ENCODE data around the gene SAT2.
A peak's percentile ranks its signal among the peaks of the same experiment; 100 is the strongest.
"Not testable (repeated sequence)": the region's sequence is repeated elsewhere in the genome, so short reads cannot be mapped to it uniquely, and the experiment has no call there.

Gene SAT2

DNA sequence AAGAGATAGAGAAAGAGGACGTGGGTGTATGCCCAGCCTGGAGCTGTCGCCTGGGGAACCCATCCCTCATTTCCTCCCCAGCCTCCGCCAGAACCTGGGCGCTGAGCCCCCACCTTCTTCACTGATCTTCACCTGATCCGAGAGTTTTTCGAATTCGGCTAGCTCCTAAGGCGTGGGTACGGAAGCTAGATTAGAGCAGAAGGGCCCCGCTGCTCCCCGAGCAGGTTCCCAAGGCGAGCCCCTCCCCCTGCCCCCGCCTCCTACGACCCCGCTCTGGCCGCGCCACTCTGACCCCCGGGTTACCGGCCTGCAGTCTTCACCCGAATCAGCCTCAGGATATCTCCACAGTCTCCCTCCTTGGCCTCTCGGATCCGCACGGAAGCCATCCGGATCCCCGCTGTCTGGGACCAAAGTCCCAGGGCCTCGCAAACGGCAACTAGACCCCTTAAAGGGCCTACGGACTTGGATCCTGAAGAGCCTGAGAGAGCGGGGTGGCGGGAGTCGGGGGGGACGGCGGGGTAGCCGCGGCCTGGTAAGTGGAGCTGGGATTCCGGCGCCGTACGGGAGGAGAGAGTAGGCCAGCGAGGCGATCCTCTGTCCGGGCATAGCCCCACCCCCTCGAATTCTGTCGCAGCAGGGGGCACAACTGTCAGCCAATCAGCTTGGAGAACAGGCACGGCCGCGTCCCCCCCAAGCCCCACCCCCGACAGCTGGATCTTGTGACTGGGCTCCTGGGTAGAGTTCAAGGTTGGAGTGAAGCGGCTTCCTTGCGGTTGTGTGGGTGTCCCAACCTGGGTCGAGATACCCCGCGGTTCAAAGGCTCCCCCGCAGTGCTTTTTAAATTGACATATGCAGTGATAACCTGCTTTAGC, at the start of gene SAT2:
Gene SAT2 (minus strand): TSS at position 572 of the 872 bp plus-strand sequence. CDS start 186 bp downstream, at position 386.
- DNase-seq = peak; percentile 73 to 87 (median 85)

DNA sequence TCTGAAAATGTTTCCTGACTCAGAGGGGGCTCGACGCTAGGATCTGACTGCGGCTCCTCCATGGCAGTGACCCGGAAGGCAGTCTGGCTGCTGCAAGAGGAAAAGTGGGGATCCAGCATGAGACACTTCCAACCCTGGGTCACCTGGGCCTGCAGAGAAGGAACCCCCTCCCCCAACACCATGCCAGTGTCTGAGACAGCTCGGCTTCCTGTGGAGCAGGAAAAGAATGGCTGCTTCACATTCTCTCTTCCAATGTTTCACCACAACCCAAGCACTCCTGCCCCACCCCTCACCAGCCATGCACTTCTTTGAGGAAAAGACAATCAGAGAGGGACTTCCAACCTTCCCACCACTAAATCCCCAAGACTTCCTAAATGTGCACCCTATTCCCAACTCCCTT, 48.9 kb upstream of the SAT2 start:
- DNase-seq = no peak

DNA sequence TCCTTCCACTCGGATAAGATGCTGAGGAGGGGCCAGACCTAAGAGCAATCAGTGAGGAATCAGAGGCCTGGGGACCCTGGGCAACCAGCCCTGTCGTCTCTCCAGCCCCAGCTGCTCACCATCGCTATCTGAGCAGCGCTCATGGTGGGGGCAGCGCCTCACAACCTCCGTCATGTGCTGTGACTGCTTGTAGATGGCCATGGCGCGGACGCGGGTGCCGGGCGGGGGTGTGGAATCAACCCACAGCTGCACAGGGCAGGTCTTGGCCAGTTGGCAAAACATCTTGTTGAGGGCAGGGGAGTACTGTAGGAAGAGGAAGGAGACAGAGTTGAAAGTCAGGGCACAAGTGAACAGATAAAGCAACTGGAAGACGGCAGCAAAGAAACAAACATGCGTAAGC, 47.3 kb upstream of the SAT2 start:
- DNase-seq = no peak

DNA sequence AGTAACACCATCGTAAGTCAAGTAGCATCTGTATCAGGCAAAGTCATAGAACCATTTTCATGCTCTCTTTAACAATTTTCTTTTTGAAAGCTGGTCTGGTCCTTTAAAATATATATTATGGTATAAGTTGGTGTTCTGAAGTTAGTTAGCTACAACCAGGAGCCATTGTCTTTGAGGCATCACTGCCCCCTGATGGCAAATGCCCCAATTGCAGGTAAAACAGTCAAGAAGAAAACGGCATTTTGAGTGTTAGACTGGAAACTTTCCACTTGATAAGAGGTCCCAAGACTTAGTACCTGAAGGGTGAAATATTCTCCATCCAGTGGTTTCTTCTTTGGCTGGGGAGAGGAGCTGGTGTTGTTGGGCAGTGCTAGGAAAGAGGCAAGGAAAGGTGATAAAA, 45.6 kb upstream of the SAT2 start:
- peak in 2 of 3 experiments; percentile 1 to 21 for DNase-seq

DNA sequence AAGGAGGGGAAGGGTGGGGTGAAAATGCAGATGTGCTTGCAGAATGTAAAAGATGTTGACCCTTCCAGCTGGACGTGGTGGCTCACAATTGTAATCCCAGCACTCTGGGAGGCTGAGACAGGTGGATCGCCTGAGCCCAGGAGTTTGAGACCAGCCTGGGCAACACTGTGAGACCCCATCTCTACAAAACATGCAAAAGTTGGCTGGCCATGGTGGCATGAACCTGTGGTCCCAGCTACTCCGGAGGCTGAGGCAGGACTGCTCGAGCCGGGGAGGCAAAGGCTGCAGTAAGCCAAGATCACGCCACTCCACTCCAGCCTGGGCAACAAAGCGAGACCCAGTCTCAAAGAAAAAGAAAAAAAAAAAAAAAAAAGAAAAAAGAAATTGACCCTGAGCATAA, 40.9 kb upstream of the SAT2 start:
- no peak for DNase-seq

DNA sequence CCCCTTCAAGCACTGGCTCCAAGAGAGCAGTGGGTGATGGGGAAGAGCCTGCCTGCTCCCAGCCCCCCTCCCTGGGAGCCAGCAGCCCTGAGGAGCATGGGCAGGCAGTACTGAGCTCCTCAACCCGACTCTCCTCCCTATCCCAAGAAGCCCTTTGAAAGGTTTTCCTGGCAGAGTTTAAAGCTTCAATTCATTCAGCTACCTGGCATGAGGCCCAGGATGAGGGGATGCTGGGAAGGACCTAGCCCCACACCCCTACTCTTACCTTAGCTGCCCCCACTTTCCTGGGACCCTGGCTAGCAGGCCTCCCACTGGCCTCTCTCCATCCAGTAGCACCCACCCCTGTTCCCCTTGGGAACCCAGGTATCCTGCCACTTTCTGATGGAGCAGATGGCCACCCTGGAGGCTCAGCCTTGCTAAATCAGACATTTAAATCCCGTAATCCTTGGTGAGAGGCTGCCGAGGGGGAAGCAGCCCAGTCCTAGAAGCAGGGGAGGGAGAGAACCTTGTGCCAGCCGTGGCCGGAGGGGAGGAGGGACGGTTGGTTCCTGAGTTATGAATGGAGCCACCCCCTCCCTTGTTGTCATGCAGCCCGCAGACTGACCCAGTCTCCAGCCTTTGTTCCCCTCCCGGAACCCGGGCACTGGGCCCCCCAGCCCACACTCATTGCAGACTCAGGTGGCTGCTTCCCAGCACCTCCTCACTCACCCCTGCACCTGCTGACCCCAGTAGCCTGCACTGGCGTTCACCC, 40.2 kb upstream of the SAT2 start:
- no peak for DNase-seq

DNA sequence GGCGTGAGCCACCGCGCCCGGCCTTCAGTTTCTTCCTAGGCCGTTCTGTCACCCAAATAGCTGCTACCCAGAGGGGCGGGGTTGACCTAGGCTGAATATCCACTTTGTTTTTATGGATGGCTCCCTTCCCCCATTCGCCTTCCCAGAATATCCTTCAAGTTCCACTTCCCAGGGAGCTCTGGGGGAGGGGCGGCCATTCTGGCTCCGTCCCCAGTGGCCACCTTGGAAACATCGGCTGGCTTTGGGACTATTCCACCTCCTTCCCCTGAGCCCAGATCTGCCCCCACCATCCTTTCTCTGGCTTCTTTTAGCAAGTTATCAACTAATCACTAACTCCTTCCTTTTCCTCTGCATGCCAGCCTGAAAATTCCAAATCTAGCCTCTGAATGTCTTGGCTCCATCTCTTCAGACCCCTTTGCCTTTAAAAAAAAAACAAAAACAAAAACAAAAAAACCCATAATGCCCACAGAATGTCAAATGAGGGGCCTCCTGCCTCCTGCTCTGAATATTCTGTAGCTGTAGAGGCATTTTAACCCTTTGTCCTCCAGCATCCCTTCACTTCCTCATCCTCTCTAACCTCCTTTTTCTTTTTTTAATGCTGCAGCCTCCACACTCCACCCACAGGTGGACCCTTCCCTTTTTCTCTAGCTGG, 29.5 kb upstream of the SAT2 start:
- no peak for DNase-seq

DNA sequence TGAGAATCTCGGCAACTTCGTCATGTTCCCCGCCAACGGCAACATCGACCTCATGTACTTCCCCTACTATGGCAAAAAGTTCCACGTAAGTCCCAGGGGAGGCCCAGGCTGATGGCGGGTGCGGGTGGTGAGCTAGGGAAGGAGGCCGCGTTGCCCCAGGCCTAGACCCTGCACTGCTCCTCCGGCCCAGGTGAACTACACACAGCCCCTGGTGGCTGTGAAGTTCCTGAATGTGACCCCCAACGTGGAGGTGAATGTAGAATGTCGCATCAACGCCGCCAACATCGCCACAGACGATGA, 27.9 kb upstream of the SAT2 start:
- no peak for DNase-seq

DNA sequence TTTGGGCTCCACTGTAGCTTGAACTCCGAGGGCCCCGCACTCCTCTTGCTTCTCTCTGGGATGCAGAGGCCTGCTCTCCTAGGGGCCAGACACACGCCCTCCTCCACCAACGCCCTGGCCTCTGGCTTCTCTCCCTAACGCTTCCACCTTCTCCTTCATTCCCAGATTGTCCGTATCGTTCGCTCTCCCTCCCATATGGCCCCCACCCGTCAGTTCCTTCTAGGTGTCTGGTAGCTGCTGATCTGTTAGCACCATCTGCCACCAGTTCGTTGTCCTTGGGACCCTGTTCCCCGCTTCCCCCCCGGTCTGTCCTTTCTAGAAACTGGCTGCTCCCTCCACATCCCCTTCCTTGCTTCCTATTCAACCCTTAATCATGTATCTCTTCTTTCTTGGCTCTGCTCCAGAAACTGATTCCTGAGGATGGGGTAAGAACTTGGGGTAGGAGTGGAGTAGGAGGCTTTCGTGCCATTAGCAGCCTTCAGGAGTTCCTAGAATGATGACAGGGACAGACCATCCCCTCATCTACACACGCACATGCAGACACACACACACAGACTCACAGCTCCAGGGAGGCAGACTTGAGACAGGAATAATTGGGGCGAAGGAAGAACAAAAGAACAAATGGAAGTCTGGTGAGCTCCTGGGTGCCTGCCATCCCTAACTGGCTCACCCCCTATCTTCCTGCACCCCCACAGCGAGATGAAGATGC, 27.4 kb upstream of the SAT2 start:
- DNase-seq = no peak

DNA sequence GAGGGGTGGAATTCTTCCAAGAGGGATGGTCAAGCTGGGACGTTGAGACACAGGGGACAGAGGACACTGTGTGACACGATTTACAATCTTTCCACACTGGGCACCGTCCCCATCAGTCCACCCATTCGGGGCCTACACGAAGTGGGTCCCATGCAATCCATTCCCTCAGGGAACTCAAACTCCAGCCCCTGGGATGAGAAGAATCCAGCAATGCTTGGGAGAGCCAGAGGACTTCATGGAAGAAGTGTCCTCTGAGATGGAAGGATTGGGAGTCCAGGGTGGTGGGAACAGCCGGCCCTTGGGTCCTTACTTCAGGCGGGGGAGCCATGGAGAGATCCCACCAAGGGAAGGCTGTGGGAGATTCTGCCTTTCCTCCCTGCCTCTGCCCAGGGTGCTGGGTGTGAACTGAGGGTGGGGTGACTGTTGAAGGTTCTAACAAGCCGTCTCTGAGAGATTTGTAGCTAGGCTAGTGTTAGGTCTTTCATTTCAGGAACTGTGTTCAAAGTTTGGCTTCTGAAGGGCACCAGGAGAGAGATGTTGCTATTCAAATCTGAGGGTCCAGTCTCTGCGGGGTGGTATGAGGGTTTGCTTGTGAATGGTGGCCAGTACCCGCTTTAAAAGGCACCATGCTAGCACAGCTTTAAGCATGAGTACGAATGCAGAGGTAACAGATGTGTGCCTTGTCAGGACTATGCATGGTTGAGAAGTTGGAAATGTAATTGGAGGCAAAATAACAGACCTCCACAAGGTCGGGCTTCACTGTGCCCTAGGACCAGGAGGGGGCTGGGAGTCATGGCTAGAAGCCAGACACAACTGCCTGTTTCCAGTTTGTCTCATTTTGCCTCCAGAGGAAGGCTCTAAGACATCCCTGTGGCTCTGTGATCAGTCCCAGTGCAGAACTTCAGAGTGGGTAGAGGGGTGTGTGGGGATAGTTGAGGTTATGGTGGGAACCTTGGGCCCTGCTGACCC, 25.1 kb upstream of the SAT2 start:
- no peak for DNase-seq

DNA sequence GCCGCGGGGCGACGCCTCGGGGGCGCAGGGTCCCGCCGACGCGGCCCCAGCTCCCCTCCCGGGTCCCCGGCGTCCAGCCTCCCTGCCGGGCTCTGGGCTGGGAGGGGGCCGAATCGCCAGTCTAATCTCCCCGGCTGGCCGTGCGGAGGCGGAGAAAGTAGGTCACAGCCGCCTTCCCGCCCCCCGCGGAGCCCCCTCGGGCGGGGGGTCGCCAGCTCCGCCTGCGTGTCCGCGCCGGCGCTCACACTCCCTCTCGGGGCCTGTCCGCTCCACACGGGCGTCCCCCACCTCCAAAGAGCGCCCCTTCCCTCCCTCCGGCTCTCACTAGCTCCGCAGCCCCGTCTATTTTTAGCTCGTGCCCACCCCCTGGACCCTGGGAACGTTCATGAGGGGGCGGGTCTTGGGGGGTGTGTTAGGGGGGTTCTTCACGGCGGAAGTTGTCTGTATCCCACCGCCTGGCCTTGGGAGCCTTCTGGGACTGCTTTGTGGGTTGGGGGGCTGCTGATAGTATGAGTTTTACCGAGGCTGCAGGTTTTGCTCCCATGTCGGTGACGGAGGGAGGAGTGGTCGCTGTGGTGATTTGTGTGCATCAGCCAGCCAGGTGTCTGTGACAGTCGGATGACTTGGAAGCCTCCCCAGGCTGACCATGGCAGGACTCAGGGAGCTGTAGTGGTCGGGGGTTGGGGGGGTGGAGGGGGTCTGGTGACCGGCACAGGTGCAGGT, 24.2 kb upstream of the SAT2 start:
- peak in 2 of 3 experiments; percentile 10 to 32 for DNase-seq

DNA sequence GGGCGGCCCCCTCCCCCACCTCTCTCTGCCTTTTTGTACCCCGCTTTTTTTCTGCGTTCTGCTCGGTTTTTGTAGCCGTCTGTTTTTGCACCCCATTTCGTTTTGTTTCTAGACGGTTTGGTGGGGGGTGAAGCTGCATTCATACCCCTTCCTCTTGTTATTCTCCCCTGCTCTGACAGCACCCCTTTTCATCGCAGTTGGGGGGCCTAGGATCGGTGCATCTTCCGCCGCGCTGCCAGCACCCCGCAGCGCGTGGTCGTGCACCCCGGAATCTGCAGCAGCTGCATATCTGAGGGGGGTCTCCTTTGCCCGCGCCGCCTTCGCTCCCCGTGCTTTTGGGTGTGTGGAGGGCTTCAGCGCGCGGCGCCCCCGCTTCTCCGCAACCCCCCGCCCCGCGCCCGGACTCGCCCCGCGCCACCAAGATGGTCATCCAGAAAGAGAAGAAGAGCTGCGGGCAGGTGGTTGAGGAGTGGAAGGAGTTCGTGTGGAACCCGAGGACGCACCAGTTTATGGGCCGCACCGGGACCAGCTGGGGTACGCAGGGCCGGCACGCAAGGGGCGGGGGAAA, 23.6 kb upstream of the SAT2 start:
- DNase-seq = peak in 1 of 3 experiments; percentile 17

DNA sequence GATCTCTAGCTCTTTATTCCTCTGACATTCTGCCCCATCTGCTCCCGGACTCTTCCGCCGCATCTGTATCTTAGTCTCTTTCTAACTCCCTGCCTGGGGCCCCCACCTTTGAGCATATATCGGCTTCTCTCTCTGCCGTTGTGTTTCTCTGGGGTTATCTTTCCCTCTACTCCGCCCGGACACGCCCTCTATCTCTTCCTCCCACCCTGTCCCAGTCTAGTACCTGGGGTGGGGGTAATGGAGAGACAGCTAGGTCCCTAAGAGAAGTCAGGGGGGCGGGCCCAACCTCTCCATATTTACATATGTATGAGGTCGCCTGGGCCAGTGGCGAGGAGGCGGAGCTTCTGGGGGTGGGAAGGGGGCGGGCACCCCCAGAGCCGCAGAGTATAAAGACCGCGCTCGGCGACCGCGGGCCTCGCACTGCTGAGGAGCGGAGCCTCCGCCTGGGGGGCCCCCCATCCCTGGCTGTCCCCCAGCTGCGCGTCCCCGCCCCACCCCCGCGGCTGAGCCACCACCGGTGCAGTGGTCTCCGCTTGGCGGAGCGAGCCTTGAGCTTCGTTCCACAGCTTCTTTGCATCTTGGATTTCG, 23.0 kb upstream of the SAT2 start, which contains the start of gene ATP1B2:
Gene ATP1B2 (plus strand): TSS at position 418 of the 588 bp plus-strand sequence. CDS start 593 bp downstream, outside the sequence.
- peak; percentile 12 to 71 (median 56) for DNase-seq

DNA sequence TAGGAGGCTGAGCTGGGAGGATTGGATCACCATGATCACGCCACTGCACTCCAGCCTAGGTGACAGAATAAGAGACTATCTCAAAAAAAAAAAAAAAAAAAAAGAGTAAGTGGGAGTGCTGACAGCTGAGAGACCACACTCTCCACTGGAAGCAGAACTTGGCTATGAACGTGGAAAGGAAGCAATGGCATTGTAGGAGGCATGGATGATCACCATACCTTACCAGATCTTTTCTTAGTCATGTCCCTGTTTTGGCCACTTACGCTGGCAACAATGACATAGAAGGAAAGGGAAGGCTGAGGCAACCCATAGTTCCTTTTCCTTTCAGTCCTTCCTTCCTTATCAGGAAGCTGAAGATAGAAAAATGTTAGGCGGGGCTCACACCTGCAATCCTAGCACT, 19.4 kb upstream of the SAT2 start:
- no peak for DNase-seq

DNA sequence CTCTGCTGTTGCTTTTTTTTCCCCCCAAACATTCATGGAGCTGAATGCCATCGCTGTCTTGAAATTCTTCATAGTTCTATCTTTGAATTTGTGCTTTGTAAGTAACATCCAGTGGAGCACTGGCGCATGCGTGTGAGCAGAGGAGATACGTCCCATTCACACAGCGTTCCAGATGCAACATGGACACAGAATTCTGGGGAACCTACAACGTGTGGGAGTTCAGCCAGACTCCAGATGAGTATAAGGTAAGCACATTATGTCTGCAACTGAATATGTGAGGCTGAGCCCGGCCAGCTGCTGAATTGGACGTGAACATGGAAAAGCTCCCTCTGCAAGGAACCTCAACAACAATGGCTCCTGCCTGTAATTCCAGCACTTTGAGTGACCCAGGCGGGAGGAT, 18.8 kb upstream of the SAT2 start:
- no peak for DNase-seq

DNA sequence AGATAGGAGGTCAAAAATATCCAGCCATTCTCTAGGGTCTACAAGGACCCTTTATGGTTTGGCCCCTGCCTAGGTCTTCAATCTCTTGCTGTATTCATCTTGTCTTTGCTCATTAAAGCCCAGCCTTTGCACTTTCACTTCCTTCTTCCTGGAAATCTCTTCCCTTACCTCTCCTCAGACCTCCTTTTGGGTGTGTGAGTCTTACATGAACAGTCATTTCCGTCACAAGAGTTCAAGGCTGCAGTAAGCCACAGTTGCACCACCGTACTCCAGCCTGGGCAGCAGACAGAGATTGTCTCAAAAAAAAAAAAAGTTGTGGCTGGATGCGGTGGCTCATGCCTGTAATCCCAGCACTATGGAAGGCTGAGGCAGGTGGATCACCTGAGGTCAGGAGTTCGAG, 17.2 kb upstream of the SAT2 start:
- no peak for DNase-seq

DNA sequence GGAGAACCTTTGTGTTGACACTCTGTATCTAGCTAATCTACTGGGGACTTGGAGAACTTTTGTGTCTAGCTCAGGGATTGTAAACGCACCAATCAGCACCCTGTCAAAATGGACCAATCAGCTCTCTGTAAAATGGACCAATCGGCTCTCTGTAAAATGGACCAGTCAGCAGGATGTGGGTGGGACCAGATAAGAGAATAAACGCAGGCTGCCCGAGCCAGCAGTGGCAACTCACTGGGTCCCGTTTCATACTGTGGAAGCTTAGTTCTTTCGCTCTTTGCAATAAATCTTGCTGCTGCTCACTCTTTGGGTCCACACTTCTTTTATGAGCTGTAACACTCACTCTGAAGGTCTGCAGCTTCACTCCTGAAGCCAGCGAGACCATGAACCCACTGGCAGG, 14.0 kb upstream of the SAT2 start:
- DNase-seq = not testable (repeated sequence)

DNA sequence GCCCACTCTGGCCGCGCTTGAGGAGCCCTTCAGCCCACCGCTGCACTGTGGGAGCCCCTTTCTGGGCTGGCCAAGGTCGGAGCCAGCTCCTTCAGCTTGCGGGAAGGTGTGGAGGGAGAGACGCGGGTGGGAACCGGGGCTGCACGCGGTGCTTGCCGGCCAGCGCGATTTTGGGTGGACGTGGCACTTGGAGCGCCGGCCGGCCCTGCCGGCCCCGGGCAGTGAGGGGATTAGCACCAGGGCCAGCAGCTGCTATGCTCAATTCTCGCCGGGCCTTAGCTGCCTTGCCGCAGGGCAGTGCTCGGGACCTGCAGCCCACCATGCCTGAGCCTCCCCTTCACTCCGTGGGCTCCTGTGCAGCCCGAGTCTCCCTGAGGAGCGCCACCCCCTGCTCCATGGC, 13.2 kb upstream of the SAT2 start:
- no peak for DNase-seq

DNA sequence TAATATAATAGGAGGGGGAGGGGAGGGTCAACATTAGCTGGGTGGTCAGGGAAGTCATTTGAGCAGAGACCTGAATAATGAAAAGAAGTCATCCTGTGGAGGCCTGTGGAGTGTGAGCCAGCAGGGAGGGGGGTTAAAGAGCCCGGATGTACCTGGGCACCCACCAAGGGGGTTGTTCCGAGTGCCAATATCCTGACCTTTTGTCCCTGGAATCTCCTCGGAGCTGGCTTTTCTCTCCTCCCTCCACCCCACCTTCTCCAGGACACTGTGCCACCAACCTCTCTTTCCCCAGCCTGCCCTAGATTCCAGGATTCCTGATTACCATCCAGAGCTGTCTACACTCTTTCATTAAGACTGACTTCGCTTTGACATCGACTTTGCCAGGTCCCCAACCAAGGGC, 8.5 kb upstream of the SAT2 start:
- no peak for DNase-seq

DNA sequence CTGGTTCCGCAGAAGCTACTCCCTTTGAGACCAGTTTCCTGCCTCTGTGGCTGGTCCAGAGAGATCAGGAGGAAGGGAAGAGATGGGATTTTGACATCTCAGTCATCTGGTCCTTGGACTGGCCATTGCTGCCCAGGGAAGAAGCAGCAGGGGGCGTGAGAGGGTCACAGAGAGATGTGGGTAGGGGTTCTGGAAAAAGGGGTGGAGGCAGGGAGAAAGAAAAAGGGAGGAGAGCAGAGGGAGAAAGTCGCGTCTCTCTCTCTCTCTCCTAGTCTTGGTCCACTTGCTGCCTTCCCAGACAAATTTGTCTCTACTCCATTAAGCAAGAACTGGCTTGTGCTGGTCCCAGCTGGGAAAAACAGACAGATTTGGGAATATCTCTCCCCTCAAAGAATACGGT, 6.8 kb upstream of the SAT2 start:
- DNase-seq = peak in 1 of 3 experiments; percentile 16
